Mucosa of rectum (tissue), 2 donors: ENCODE measurements around the gene LY9.

Source experiments
- H3K27ac ChIP-seq, 2 donors: one replicate each; pipeline ENCODE4 v1.7.0; 2013; ENCODE audit warnings: inconsistent platforms in 2 of 2, low read depth in 2 of 2, low read length in 2 of 2
- H3K27me3 ChIP-seq, 2 donors: one replicate each; pipeline ENCODE4 v1.7.0; 2013; ENCODE audit warnings: low read length in 2 of 2; ENCODE audit not compliant: control insufficient read depth in 2 of 2, insufficient read depth in 2 of 2
- H3K36me3 ChIP-seq, 2 donors: one replicate each; pipeline ENCODE4 v1.7.0; 2013; ENCODE audit warnings: low read length in 2 of 2; ENCODE audit not compliant: control insufficient read depth in 2 of 2, insufficient read depth in 2 of 2
- H3K4me1 ChIP-seq, 2 donors: one replicate each; pipeline ENCODE4 v1.7.0; 2013; ENCODE audit warnings: low read length in 2 of 2, mild to moderate bottlenecking in 1 of 2; ENCODE audit not compliant: control insufficient read depth in 2 of 2, insufficient read depth in 2 of 2
- H3K4me3 ChIP-seq, 2 donors: one replicate each; pipeline ENCODE4 v1.7.0; 2013; ENCODE audit warnings: low read length in 2 of 2
- H3K9ac ChIP-seq, 2 donors: one replicate each; pipeline ENCODE4 v1.7.0; 2013; ENCODE audit warnings: low read length in 2 of 2, low read depth in 1 of 2, mild to moderate bottlenecking in 1 of 2
- H3K9me3 ChIP-seq, 2 donors: one replicate each; pipeline ENCODE4 v1.7.0; 2013; ENCODE audit warnings: low read length in 2 of 2; ENCODE audit not compliant: control insufficient read depth in 2 of 2
- donor health status: healthy.
- donor health status: Normal muscosa, but diverticular disease.

The LY9 gene

GRCh38 chr1:160795951-160796383, at the start of gene LY9:
TSS of gene LY9 (plus strand) at chr1:160796174. CDS start at chr1:160796188, 14 bp downstream.
- Histone ChIP-seq H3K9me3 (no peaks in the 10 kb centered on the region), H3K4me3 (peak within 1 kb of the TSS; percentile 20 to 64), H3K4me1 (peaks cover 2% of the 10 kb centered on the region in 2 donors), H3K9ac (peak within 1 kb of the TSS; percentile 15 to 36), H3K36me3 (no peaks in the 10 kb centered on the region), H3K27me3 (no peaks in the 10 kb centered on the region), H3K27ac (peak within 1 kb of the TSS; percentile 57 to 78)

DNA sequence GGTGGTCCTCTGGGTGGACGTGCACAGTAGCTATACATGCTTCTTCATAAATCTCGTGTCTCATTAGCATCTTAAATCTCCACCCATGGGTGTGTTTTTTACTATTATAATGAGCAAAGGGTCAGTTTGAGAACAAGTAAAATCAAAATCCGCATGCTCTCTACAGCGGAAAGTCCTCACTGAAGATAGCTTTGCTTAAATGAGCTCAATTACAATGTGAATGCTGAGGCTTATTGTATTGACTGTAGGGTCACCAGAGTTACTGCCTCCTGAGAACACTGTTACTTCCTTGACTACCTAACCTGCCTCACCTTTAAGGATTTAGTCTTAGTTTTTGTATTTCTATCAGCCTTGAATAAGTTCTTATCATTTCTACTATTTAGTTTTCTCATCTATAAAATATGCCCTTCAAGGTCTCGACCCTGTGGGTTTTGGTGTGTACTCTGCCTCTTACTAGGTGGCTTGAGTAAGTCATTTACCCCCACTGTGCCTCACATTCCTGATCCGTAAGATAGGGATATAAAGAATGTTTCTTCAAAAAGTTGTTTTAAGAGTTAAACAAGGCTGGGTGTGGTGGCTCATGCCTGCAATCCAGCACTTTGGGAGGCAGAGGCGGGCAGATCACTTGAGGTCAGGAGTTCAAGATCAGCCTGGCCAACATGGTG, 49.0 kb upstream of the LY9 start:
- Histone ChIP-seq H3K9ac (no peak overlapping the region), H3K27ac (no peak overlapping the region), H3K4me3 (no peak overlapping the region), H3K36me3 (no peaks in the 10 kb centered on the region), H3K4me1 (no peaks in the 10 kb centered on the region), H3K27me3 (no peaks in the 10 kb centered on the region), H3K9me3 (no peaks in the 10 kb centered on the region)

- Histone ChIP-seq H3K9me3 (no peaks in the 10 kb centered on the region), H3K9ac (no peak overlapping the region), H3K4me3 (no peak overlapping the region), H3K27me3 (no peaks in the 10 kb centered on the region), H3K27ac (no peak overlapping the region), H3K4me1 (no peaks in the 10 kb centered on the region), H3K36me3 (no peaks in the 10 kb centered on the region)
Observed at GRCh38 chr1:160747717-160748116, 48.3 kb upstream of the LY9 start.

- H3K36me3 ChIP-seq = no peaks in the 10 kb centered on the region
- no peak overlapping the region for H3K9ac ChIP-seq
- H3K9me3 ChIP-seq = no peaks in the 10 kb centered on the region
- H3K27ac ChIP-seq = no peak overlapping the region
- H3K4me3 ChIP-seq = no peak overlapping the region
- H3K27me3 ChIP-seq = no peaks in the 10 kb centered on the region
- H3K4me1 ChIP-seq = no peaks in the 10 kb centered on the region
Observed at GRCh38 chr1:160748181-160748877, 47.6 kb upstream of the LY9 start.

- H3K27ac ChIP-seq = no peak overlapping the region
- H3K4me3 ChIP-seq = no peak overlapping the region
- H3K9me3 ChIP-seq = no peaks in the 10 kb centered on the region
- no peaks in the 10 kb centered on the region for H3K27me3 ChIP-seq
- no peaks in the 10 kb centered on the region for H3K36me3 ChIP-seq
- H3K9ac ChIP-seq = no peak overlapping the region
- no peaks in the 10 kb centered on the region for H3K4me1 ChIP-seq
Observed at GRCh38 chr1:160748878-160749269, 47.1 kb upstream of the LY9 start.

DNA sequence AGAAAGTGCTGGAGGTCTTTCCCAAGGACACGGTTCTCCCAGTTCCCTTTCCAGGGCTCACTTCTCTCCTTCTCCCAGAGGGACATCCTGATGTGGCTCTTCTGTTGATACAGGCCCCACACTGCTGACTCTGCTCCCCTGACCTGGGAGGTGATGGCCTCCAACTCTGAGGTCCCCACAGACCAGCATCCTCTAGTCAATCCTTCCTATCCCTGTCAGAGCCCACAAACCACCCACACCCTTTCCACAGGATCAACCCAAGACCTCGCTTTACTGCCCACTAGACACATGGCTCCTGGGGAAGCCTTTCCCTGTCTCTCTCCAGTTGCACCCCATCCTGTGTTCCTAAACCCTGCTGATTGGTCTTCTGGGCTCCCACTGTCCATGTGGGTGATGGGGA, 45.4 kb upstream of the LY9 start:
- Histone ChIP-seq H3K27ac (no peak overlapping the region), H3K4me1 (no peaks in the 10 kb centered on the region), H3K9me3 (no peaks in the 10 kb centered on the region), H3K27me3 (no peaks in the 10 kb centered on the region), H3K36me3 (no peaks in the 10 kb centered on the region), H3K9ac (no peak overlapping the region), H3K4me3 (no peak overlapping the region)

DNA sequence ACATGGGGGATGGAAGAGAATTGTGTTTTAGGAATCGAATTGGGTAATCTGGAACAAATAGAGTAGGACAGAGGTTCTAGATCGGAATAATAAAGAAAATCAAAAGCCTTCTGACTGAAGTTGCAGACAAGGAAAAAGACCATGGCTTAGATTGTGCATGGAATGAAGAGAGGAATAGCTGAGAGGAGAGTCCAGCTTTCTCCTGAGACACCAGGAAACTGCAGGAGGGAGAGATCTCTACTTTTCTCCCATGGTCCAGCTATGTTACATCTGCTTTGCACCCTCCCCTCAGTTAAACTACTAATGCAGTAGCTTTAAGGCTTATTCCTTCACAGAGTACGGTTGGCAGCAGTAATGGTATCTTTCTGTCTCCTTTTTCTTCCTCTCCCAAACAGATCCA, 43.6 kb upstream of the LY9 start:
- no peaks in the 10 kb centered on the region for H3K27me3 ChIP-seq
- no peak overlapping the region for H3K4me3 ChIP-seq
- H3K9me3 ChIP-seq = no peaks in the 10 kb centered on the region
- H3K27ac ChIP-seq = no peak overlapping the region
- H3K9ac ChIP-seq = no peak overlapping the region
- no peaks in the 10 kb centered on the region for H3K4me1 ChIP-seq
- H3K36me3 ChIP-seq = no peaks in the 10 kb centered on the region

DNA sequence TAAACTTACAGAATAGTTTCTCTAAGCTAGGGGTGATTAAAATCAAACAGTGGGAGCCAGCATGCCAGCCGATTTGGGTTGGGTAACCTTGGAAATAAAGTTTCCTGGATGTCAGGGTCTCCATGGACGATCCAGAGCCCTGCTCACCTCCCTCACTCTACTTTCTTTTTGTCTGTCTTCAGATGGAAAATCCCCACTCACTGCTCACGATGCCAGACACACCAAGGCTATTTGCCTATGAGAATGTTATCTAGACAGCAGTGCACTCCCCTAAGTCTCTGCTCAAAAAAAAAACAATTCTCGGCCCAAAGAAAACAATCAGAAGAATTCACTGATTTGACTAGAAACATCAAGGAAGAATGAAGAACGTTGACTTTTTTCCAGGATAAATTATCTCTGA, 43.0 kb upstream of the LY9 start:
- H3K9ac ChIP-seq = no peak overlapping the region
- H3K4me3 ChIP-seq = no peak overlapping the region
- H3K27ac ChIP-seq = no peak overlapping the region
- no peaks in the 10 kb centered on the region for H3K36me3 ChIP-seq
- H3K9me3 ChIP-seq = no peaks in the 10 kb centered on the region
- H3K27me3 ChIP-seq = no peaks in the 10 kb centered on the region
- H3K4me1 ChIP-seq = no peaks in the 10 kb centered on the region

GRCh38 chr1:160753594-160753993, 42.4 kb upstream of the LY9 start:
- Histone ChIP-seq H3K4me3 (no peak overlapping the region), H3K27ac (no peak overlapping the region), H3K36me3 (no peaks in the 10 kb centered on the region), H3K9ac (no peak overlapping the region), H3K27me3 (no peaks in the 10 kb centered on the region), H3K4me1 (no peaks in the 10 kb centered on the region), H3K9me3 (no peaks in the 10 kb centered on the region)

DNA sequence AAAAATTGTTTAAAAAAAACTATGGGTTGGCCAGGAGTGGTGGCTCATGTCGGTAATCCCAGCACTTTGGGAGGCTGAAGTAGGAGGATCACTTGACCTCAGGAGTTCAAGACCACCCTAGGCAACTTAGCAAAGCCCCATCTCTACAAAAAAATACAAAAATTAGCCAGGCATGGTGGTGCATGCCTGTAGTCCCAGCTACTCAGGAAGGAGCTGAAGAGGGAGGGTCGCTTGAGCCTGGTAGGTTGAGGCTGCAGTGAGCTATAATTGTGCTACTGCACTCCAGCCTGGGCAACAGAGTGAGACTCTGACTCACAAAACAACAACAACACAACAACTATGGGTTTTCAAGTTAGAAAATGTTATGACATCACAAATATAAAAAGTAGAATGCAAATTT, 40.5 kb upstream of the LY9 start:
- H3K4me1 ChIP-seq = no peaks in the 10 kb centered on the region
- no peak overlapping the region for H3K4me3 ChIP-seq
- peak overlapping the region in 1 of 2 donors; percentile 33 for H3K27ac ChIP-seq
- no peak overlapping the region for H3K9ac ChIP-seq
- H3K27me3 ChIP-seq = no peaks in the 10 kb centered on the region
- H3K9me3 ChIP-seq = no peaks in the 10 kb centered on the region
- no peaks in the 10 kb centered on the region for H3K36me3 ChIP-seq
